NCI-H1694 (cell line): Measurements from ENCODE around the gene ZDBF2.
"Not testable (repeated sequence)": the region's sequence is repeated elsewhere in the genome, so short reads cannot be mapped to it uniquely, and the experiment has no call there.

Experiments
- DNase-seq: peaks from one replicate; lab custom pipeline; 2025; lab: John Stamatoyannopoulos, UW

Gene ZDBF2

DNA sequence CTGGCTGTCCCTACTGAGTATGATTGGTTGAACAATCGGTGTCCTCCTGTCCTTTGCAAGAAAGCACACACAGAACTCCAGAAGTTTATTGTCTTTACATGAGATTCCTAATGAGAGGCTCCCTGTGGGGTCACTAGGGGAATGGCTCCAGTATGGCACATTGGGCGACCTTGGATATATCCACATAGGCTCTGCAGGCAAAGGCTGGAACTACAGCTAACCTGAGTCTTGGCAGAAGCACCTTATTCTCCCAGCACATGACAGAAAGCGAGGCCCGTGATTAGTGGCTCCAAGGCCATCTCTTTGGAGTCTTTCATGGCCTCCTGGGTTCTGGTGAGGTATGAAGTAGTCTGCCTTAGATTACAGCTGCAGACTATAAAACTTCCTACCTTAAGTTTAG, 49.0 kb downstream of the ZDBF2 start:
- no peak for DNase-seq

GRCh38 chr2:206324869-206325268, 50.4 kb downstream of the ZDBF2 start:
- no peak for DNase-seq

GRCh38 chr2:206328974-206329373, 54.5 kb downstream of the ZDBF2 start:
- no peak for DNase-seq

DNA sequence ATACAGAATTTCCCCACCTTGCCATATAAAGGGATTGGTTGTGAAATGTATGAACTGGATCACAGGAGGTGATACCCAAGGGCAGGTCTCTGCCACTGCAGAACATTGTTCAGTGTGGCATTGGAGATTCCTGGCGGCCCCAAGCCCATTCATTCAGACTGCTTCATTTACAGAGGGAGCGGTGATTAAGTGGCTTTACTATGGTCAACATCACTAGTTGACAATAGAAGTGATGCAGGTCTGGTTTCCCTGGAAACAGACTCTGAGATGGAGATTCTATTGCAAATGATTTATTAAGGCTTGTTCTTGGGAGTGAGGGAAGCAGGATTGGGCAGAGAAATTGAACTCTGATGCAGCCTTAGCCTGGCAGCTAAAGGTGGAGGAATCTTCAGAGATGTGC, 62.4 kb downstream of the ZDBF2 start:
- DNase-seq: no peak

GRCh38 chr2:206337956-206338355, 63.5 kb downstream of the ZDBF2 start:
- no peak for DNase-seq

GRCh38 chr2:206341396-206341795, 66.9 kb downstream of the ZDBF2 start:
- no peak for DNase-seq

DNA sequence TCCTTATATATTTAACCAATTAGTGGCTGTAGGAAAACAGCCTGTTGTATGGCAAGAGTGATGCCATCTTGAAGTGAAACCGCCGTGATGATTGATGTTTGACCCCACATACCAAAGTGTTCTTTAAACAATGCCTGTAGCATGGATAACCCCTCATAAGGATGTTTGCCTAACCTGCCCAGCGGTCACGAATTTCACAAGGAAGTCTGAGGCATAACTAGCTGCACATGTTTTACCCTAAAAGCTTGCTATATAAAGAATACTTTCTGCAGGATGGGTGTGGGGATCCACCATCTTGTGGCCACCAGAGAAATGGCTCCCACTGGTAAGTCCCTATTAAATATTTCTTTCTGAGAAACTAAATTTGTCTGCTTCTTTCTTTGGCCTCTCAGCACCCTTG, 68.7 kb downstream of the ZDBF2 start:
- DNase-seq: no peak

DNA sequence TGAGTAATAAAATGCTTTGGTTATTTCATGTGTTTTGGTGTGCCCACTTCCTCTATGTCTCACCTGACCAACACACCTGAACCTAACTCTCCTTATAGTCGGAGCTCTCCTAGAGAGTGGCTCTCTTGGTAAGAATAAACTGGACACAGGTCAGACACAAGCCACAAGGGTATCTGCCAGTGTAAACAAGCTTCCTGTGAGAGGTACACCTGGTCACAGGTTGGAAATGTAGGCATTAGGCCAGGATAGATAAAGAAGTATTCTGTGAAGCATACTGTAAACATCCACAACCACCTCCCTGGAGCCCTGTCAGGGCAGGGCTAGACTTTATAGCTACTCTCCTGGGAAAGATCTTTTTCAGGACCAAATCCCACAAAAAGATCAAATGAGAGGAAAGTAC, 69.4 kb downstream of the ZDBF2 start:
- DNase-seq: no peak

DNA sequence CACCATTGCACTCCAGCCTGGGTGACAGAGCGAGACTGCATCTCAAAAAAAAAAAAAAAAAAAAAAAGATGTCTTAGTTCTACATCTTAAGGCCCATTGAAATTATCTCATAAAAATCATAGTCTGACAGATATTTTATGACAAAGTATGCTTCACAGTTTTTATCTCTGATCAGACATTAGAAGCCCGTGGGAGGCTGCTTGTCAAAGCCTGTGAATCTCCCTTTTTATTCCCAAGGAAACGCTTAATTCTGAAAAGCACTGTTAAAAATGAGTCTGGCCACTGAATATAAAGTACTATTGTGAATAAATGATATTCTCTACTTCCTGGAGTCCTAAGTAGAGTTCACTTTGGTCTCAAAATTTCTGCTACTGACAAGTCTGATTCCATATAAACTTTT, 71.1 kb downstream of the ZDBF2 start:
- DNase-seq: no peak

DNA sequence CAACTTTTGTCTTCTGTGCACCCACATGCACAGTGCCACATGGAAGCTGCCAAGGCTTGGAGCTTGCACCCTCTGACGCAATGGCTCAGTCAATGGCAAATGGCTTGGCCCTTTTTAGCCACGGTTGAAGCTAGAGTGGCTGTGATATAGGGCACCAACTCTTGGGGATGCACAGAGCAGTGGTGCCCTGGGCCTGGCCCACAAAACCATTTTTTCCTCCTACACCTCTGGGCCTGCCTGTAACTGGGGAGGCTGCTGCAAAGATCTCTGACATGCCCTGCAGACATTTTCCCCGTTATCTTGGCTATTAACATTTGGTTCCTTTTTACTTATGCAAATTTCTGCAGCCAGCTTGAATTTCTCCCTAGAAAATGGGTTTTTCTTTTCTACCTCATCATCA, 74.9 kb downstream of the ZDBF2 start:
- no peak for DNase-seq

- no peak for DNase-seq
These were observed 78.1 kb downstream of the ZDBF2 start for GRCh38 chr2:206352571-206352970.

GRCh38 chr2:206353685-206354084, 79.2 kb downstream of the ZDBF2 start:
- DNase-seq: no peak

DNA sequence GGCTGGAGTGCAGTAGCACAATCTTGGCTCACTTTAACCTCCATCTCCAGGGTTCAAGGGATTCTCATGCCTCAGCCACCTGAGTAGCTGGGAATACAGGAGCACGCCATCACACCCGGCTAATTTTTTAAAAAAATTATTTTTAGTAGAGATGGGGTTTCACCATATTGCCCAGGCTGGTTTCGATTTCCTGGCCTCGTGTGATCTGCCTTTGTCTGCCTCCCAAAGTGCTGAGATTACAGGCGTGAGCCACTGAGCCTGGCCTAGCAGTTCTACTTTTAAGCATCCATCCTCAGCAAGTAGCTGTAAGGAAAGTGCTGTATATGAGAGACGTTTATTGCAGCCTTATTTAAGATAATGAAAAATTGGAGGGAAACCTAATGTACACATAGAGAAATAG, 79.7 kb downstream of the ZDBF2 start:
- DNase-seq: no peak

GRCh38 chr2:206356840-206357239, 82.4 kb downstream of the ZDBF2 start:
- not testable (repeated sequence) for DNase-seq

DNA sequence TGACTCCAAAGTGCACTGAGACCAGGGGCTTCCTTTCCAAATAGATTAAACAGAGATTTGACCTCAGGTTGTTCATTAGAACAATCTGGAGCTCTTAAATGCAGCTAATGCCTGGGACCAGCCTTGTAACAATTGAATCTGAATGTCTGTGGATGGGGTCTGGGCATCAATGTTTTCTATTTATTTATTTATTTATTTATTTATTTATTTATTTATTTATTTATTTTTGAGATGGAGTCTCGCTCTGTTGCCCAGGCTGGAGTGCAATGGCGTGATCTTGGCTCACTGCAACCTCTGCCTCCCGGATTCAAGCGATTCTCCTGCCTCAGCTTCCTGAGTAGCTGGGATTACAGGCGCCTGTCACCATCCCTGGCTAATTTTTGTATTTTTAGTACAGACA, 86.4 kb downstream of the ZDBF2 start:
- not testable (repeated sequence) for DNase-seq

DNA sequence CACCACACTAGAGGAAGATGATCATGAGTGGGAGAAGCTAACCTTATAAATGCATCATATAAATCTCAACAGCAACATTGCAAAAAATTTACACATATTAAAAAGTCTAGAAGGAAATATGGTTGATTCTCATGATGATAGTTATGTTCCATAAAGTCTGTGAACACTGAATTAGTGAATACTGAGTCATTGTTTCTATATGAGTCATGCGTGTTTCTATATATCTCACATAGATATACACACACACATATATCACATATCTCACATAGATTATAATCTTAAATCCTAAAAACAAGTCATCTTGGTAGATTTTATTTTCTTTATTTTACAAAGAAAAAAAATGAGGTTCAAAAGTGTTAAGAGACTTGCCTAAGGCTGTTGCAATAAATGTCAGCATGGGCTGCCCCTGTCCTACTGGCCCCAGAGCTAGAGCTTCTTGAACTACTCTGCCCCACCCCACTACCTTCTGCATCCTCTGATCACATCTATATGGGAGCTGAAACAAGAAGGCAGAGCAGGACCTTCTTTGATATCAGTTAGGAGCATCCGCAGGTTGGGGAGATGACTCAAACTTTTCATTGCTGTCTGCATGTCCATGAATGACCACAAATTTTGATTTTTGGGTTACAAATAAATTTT, 87.1 kb downstream of the ZDBF2 start:
- DNase-seq: no peak
